HG03103 (cell line): ENCODE data around the gene ZDHHC14.

Experiments used
- ATAC-seq: cut with Tn5 transposase; IDR thresholded peaks from one replicate; pipeline ENCODE4 v1.9.1; 2021; ENCODE audit warnings: low read depth; ENCODE audit not compliant: unreplicated experiment

ZDHHC14 gene

DNA sequence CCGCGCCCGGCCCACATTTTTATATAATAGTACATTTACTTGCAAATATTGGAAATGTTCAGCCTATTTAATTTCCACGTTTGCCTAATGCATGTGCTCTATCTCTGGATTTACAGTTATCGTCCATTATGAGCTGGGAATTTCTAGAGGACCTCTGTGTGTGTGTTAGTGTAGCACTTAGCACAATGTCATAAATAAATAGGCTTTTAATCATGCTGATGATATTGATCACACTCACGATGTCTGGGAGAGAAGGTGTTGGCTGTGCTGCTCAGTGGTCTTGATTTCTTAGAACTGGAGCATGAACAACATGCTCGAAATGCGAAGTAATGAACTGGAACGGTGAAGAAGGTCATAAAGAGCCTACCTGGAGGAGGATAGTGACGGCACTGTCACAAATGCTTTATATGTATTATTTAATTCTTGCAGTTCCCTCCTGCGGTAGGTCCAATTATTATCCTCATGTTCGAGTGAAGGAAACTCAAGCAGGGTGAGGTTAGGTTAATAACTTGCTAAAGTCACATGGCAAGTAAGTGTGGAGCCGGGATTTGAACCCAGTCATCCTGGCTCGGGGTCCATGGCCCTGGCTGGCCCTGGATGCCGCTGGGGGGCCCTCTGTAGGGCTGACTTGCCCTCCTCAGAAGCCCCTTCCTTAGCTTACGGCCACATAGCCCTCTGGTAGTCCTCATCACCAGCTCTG is 130.8 kb downstream of the ZDHHC14 start:
- ATAC-seq, result no peak

DNA sequence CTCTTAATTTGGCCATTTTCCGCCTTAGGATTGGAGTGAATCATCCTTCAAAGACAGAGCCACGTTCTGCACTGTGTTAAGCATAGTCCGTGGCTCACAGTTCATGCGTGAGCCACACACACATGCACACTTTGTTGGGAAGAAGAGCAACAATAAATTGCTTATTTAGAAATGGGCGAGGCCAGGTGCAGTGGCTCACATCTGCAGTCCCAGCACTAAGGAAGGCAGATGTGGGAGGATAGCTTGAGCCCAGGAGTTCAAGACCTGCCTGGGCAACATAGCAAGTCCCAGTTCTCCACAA is 131.3 kb downstream of the ZDHHC14 start:
- no peak for ATAC-seq

DNA sequence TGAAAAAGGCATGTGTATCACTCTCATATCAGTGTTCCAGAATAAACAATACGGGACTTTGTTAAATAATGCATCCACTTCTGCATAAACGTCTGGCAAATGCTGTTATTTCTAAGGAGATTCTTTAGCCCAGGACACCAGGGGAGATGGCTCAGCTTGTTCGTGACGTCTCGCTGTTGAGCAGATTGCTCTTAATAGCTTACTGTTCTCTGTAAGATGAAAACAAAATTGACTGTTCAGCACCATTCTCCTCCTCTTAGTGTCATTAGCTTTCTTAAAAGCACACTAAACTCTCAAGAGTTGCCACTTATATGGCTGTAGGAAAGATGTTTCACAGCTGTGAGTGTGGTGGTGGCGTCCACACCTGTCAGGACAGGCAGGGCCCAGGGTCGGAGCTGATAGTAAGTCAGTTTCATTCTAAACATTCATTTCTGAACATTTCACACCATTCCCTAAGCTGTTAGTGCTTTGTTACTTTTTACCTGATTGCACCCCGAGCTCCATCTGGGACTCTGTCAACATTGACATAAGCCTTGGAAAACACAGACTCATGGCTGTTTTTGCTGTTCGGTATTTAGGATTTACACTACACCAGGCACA is 132.1 kb downstream of the ZDHHC14 start:
- no peak for ATAC-seq

DNA sequence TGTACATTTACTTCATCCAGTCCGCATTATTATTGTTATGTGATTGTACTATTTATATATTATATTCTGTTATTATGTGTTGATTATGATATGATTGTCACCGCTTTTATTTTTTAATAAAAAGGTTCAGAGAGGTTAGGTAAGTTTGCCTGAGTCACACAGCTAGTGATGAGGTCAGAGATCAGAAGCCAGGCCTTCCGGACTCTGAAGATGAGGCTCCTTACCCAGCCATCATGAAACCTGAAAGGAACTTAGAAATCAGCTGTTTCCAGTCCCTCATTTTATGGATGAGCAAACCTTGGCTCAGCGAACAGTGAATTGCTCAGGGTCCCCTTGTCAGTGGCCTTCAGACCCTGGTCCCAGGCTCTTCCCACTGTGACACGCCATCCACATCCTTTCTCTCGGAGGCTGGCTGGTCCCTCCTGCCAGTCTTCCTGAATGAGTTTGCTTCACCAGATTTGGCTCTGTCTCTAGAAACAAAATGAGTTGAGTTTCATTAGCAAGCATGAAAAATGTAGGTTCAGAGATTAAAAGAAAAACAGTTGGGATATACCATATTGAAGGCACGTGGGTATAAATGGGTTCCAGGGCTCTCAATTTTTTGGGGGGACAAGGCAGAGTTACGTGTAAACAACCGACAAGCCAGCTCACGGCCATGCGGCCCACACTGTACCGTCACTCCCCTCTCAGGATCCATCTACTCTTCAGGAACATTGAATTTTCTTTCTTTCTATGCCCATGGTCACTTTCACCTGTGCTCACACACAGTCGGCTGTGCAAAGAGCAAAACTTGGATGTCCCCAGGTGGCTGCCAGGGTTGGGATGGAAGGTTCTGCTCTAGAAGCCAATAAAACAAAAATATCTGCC is 132.9 kb downstream of the ZDHHC14 start:
- ATAC-seq, result no peak

DNA sequence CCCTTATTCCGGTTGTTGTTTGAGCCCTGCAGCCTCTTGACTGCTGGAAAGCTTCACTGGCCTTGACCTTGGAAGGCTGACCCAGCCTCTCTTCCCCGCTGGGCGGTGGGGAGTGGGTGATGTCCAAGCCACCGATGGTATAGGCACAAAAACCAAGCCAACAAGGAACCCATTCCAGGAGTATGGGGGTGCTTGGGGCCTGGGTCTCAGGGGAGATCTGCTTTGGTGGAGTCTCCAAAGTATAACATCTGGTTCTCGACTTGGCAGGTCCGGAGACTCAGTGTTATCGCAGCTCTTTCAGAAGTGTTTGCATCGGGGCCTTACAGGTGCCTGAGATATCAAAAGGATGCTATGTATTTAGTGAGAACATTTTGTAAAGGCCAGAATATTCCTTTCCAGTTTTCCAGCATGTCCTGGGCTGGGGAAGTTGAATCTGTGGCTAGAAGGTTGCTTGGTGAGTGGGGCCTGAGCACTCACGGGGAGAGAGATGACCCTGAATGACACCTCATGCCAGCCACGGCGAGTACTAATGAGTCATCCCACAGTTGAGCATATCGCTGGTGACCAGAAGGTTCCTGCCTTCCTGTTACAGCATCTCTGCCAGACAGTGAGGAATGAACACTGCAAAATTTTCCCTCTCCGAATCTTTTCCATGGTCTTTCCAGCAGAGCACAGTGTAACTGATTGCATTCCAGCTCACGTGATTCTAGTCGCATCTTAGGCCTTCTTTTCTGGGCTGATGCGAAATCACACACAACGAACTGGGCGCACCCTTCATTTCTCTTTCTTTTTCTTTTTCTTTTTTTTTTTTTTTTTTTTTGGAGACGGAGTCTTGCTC is 133.9 kb downstream of the ZDHHC14 start:
- ATAC-seq, result no peak

DNA sequence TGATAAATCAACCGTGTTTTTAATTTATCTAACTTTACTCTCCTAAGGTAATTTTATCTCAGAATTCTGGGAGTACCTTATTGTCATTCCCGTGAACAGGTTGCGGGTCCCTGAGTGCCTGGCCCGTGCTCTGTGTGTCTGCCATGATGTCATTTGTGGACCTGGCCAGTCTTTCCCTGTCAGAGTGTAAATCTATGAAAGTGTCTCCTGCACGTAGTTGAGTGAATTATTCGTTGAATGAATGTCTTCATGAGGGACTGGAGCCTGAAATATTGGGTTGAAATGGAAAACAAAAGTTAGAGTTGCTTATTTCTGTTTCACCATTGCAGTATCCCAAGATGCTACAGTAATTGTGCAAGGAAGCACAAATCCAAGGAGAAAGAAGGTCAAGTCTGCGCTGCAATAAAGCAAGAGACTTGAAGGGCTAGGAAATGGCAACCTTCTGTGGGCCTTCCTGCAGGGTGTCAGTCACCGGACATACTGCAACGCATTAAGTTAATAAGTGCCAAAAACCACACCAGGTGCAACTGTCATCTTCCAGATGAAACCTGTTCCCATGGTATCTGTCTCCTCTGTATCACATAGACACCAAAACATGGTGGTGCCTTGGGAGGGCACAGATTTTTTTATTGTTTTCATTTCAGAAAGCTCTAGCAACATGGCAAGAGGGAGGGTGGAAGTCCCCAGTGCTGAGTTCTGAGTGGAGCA is 135.5 kb downstream of the ZDHHC14 start:
- ATAC-seq, result no peak

DNA sequence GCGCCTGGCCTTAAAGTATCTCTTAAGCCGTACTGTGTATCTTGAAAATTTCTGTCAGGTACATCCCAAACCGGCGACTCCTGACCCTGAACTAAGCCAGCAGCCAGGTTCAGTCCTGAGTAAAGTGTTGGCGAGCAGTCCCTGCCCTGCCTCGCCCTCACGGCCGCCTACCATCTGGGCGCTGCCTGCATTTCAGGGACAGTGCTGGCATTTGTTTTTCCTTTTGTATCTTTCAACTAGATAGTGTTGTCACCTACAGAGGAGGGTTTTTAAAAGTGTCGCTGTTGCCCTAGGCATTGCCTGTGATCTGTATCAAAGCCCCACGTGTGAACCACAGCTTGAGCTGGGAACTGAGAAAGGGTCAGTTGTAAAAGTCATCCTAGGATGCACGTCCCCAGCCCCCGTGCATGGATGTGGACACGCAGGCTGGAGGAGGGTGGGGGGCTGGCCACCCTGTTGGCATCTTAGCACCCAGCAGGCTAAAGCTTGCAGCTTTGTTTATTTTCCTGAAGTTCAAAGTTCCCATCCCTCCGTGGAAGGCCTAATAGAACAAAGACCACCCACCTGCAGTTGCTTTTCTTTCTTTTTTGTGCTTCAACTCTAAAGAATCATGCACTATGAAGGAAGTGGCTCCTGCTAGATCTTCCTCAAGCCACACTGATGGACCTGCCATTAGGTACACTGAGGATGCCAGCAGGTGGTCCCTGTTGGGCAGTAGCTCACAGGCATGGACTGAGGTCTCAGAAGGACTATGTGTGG is 136.8 kb downstream of the ZDHHC14 start:
- ATAC-seq, result no peak

DNA sequence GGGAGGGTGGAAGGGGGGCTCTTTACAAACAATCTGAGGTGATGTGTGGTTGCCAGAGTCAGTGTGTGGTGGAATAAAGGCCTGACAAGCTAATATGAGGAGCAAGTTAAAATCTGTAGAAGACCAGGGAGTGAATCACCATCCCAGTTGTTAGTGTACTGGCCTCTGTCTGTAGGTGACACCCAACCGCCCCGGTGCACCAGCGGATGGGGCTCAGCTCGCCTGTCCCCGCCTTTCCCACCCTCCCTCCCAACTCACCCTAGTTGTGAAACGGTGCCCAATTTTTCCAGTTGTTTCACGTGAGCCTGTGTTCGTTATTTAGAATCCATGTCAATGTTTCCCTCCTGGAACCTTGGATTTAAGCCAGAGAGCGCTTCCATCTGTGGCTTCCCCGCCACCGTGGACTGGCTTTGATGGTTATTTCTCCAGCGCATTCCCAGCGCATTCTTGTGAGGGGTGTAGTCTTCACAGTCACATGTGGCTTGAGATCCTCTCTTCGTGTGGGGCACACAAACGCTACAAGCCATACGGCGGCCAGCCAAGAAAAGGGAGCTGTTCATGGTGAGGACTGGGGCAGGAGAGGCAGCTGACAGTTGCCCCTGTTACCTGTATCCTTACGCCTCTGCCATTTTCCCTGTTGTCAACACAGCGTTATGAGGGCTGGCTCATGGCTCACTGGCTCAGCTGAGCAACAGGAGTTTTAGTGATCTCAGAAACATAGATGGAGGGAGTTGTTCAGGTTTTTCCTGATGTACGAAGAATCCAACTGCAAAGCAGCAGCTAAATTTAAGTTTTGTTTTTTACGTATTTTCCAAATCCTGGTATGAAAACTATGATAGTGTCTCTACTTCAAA is 137.6 kb downstream of the ZDHHC14 start:
- no peak for ATAC-seq

DNA sequence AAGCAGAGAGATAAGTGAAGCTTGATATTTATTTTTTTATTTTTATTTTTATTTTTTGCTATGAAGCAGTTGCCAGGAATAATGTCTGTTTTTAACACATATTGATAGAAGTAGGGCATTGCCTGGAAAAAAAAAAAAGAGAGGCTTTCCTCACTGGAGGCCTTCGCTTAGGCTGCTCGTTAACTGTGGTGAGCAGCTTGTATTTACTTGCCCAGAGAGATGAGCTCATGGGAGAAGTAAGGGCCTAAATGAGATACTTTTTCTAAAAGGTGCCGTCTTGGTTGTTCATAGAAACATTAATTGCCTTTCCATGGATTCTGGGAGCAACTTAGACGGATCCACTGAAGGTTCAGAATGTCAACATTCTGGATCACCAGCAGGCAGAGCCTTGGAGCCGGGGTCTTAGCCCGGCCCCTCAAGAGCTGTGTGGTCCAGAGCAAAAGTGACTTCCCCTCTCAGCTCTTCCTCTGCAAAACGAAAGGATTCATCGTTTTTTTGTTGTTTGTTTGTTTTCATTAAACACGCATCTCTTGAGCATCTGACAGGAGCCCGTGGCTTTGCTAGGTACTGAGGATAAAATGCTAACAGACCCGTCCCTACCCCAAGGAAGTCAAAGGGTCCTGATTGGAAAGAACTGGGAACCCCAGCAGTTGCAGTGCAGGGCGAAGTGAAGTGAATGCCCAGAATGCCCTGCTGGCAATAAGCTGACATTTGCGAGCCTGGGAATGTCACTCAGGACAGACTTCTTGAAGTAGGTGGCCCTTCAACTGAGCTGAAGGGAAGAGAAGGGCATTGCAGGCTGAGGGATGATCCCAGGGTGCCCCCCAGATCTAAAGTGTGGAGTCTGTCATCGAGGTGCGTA is 138.5 kb downstream of the ZDHHC14 start:
- ATAC-seq, result no peak

DNA sequence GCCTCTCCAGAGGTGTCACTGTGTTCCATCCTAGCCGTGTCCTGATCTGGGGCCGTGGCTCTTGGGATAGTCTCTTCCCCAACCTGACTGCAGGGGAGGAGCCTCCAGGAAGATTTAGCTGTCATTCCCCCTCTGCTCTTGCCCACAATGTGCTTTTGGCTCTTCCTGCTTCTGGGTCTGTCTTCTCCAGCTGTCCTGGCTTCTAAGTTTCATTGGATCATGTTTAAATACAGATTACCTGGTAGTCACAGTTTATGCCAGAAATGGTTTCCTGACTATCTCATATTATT is 139.1 kb downstream of the ZDHHC14 start:
- no peak for ATAC-seq

DNA sequence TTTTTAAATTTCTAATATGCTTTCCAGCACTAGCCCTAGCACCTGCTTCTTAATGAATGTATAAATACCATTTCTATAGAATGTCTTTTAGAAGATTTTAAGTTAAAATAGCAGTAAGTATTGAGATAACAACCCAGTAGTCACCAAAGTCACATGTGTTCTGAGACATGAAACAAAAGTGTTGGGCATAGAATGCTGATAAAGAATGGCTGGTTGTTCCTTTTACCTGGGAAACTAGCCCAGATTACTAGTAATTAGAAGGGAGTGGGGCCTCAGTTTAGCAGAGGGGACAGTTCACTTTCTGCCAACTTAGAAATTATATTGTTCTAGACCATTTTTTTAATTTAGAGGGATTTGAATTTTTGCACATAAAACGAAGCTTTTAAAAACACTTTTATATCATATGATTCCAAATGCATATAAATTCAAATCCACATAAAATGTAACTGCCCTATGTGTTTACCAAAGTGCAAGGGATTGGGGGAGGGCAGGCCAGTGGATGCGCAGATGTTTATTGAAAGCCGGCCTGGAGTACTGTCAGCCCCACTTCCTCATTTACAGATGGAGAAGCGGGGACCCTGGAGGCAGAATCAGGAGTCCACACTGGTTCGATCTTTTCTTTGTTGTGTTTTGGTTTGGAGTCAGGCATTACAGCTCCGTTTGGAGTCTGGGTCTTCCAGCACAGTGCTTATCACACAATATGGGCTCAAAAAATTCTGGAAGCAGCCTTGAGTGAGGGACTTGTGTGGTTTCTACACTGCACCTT is 139.8 kb downstream of the ZDHHC14 start:
- ATAC-seq, result no peak

DNA sequence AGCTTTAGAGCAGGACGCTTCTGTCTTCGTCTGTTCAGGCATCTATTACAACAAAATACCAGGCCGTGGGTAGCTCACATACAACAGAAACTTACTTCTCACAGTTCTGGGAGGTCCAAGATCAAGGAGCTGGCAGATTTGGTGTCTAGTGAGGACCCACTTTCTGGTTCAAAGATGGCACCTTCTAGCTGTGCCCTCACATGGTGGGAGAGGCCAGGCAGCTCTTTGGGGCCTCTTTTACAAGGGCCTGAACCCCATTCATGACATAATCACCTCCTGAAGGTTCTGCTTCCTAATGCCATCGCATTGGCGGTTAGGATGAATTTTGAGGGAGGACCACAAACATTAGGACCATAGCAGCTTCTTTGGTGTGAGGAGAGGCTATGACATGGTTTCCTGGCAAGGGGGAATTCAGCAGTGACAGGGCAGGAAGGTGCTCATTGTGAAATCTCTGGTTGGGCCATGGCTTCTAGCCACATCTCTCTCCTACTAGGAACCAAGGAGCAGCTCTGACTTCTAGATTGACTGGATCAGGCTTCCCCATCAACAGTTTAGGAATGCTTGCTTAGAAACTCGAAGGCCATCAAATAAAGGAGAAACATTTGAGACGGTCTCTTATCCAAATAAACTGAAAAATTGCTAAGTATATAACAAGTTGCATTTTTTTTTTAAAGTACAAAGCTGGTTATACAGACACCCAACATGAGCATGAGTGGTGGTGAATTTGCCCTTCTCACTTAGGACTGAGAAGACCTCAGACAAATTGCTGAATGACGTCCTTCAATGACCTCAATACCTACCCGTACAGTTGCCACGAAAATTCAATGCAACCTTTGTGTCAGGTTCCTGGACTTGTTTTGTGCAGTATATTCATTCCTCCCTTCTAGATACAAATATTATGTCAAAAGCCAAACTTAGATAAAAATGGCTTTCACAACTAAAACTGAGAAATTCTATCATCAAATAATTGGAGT is 140.7 kb downstream of the ZDHHC14 start:
- ATAC-seq, result no peak

DNA sequence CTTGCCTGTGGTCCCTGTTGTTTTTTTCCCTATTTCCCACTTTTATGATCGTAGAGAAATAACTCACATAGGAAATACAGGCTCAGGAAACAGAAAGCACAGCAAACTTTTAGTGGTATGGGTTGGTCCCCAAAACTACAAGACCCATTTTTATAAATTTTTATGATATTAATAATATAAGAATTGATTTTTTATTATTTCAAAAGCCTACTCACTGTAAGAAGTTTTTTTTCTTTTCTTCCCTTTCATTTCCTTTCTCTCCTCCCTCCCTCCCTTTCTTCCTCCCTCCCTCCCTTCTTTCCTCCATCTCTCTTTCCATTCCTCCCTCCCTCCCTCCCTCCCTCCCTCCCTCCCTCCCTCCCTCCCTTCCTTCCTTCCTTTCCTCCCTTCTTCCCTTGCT is 141.5 kb downstream of the ZDHHC14 start:
- no peak for ATAC-seq

DNA sequence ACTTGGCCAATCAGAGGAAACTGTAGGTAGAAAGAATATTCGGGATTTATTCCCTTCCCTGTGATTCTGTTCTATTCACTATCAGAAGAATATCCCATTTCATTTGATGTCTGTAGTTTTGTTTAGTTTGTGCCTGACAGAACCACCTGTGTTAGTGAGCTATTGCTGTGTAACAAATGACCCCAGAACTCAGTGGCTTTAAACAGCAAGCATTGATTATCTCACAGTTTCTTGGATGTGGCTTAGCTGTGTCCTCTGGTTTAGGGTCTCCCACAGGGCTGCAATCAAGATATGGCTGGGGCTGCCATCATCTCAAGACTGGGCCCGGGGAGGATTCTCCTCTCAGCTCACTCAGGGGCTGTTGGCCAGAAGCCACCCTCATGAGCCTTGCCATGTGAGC is 143.7 kb downstream of the ZDHHC14 start:
- ATAC-seq, result no peak

DNA sequence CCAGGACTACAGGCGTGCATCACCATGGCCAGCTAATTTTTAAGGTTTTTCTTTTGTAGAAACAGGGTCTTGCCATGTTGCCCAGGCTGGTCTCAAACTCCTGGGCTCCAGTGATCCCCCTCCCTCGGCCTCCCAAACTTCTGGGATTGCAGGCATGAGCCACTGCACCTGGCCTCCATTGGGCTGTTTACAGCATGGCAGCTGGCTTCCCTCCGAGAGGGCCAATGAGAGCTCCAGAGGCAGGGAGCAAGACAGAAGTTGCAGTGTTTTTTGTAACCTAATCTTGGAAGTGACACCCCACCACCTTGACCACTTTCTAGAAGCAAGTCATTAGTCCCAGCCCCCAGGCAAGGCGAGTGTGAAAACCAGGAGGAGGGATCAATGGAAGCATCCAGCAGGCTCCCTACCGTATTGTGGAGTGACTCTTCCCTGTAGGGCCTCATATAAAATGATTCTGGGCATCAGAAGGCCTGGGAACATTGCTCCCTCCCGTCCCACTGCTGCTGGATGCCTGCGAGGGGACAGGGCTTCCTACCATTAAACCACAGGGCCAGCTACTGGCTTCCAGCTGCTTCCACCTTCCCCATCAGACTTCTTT is 144.4 kb downstream of the ZDHHC14 start:
- ATAC-seq, result no peak

DNA sequence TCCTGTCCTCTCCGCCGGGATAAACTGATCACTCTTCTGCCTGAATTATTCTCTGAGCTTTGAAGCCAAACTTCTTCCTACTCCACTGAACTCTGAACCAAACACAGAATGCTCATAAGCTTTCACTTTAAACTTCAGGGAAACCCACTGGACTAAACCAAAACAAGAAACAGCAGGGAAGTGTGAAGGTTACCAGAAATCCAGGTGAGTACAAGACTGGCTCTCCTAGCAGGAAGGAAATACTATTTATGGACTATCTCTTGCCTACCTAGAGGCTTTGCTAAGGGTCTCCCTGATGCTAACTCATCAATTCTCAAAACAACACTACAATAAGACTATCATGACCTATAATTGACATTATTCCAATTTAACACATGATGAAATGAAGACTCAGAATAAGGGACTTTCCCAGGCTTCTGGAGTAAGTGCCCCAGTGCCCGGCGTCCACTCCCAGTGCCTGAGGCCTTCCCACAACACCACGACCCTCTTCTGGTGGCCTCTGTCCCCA is 145.0 kb downstream of the ZDHHC14 start:
- ATAC-seq, result no peak
